ENCODE data around the gene TOP3A.

DNA sequence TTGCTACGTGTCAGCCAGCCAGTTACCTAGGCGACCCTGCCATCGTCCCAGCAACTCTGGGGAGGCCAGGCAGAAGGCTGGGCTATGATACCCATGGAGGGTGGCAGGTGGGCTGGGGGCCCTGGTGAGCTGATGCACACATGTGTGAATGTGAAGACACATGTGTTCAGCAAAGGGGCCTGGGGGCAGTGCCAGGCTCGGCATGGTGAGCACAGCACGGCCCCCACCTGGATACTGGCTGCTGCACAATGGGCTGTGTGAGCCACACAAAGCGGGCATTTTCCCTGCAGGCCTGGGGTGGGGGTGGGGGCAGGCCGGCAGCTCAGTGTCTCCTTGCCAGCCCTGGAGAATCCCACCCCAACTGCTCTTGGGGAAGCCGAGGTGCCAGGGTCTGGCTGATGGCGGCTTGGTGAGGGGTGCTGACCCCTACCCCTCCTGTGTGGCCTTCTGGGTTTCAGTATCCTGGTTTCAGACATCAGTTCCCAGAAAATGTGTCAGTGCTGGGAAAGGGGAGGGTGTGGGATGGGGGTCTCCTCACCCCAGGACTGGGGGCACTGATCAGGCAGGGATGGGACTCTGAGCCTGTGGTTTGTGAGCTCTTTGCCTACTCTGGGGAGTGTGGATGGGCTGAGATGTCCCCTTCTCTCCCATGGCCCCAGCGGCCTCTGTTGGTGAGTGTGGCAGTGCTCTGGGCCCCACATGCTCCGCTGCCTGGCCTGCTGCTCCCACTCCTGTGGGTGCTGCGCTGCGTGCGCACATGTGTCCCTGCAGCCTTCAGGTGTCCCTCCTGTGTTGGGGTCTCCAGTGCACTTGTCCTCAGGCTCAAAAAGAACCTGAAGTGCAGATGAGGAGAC lies 84.3 kb downstream of the TOP3A start:
- TF ChIP-seq EZH2 (IDR thresholded peaks at IDR 0.05) (no peak), EZH2phosphoT487 (IDR thresholded peaks at IDR 0.05) (no peak)
- TF ChIP-seq, protein P1, sequence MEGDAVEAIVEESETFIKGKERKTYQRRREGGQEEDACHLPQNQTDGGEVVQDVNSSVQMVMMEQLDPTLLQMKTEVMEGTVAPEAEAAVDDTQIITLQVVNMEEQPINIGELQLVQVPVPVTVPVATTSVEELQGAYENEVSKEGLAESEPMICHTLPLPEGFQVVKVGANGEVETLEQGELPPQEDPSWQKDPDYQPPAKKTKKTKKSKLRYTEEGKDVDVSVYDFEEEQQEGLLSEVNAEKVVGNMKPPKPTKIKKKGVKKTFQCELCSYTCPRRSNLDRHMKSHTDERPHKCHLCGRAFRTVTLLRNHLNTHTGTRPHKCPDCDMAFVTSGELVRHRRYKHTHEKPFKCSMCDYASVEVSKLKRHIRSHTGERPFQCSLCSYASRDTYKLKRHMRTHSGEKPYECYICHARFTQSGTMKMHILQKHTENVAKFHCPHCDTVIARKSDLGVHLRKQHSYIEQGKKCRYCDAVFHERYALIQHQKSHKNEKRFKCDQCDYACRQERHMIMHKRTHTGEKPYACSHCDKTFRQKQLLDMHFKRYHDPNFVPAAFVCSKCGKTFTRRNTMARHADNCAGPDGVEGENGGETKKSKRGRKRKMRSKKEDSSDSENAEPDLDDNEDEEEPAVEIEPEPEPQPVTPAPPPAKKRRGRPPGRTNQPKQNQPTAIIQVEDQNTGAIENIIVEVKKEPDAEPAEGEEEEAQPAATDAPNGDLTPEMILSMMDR (IDR thresholded peaks at IDR 0.05) = no peak
